ENCODE data around the gene CDK9.

The CDK9 gene

DNA sequence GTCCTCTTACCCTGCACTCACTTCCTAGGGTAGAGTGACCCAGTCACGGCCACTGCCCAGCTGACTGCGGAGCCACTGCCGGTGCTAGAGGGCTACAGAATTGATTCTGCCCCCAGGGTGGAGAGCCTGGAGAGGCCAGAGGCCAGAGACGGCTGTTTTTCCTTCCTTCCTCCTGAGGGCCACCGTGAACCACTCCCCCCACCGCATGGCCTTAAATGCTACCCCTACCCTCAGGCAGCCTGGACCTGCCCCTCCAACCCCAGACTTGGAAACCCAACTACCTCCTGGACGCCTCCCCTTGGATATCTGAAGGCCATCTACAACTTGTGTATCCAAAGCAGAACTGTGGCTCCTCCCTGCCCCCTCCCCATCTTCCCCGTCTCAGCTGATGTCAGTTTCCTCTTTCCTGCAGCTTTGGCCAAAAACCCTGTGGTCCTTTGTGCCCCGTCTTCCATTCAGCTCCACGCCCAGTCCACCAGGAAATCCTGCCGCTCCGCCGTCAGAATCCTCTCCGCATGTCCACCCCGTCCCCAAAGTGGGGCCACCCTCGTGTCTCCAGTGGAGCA, 23.6 kb upstream of the CDK9 start:
- no peak for DNase-seq

DNA sequence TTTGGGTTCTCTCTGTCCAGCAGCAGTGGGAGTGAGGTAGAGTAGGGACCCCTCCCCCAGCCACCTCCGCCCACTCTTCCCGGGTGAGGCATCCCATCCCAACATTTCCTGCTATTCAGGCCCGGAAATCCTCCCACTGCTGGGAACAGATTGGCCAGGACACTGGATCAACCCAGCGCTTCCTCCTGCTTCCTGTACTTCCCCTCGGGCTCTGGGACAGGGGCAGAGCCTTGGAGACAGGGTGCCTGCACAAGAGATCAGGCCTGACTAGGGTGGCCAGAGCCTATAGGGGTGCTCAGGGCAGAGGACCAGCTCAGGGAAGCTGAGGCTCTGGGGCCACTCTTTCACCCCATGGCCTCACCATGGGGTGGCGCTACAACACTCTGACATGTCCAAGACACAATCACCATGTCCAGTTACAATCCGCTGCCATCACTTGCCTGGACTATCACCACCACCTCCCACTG, 21.9 kb upstream of the CDK9 start:
- no peak for DNase-seq

DNA sequence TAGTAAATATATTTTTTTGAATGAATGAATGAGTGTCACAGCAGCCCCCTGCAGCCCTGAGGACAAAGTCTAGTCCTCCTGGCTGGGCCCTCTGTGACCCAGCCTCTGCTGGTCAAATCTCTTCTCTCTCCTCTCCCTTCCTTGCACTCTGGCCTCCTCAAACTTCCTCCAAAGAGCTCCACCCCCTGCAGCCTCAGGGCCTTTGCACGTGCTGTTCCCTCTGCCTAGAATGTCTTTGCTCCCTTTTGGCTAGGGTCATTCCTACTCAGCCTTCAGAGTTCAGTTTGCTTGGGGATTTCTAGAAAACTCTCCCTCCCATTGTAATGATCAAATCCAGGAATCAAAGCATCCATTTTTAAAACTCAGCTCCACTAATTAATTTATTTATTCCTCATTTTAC, 20.4 kb upstream of the CDK9 start:
- DNase-seq = no peak

DNA sequence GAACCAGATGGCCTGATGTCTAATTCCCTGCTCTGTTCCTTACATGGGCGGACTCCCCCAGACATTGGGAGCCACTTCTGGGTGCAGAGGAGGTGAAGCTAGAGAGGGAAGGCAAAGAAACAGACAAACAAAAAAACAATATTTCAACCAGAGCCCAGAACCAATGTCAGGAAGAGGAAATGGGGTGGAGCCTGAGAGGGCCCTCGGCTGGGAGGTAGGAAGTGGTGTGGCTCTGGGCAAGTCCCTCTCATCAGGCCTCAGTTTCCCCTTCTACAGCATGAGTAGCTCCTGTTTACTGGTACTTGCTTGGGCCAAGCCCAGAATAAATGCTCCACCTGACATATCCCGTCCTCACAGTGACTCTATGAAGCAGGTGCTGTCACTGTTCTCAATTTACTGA, 18.4 kb upstream of the CDK9 start:
- DNase-seq = peak; percentile 34

DNA sequence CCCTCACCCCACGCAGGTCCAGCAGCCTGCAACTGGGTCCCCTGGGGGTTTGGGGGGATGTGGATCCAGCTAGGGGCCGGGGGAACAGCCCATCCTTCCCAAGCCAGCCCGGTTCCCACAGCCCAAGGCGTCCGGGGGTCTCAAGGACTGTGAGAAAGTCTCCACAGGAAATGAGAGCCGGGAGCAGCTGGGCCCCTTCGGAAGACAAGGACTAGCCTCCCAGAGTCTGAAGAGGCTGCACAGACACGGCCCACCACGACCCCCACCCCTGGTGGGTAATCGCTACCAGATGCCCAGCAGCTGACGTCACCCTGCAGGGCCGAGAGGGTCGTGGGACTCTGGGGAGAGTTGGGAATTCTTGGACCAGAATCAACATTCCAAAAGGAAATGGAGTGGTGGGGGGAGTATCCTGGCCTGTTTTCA, 17.9 kb upstream of the CDK9 start:
- no peak for DNase-seq

DNA sequence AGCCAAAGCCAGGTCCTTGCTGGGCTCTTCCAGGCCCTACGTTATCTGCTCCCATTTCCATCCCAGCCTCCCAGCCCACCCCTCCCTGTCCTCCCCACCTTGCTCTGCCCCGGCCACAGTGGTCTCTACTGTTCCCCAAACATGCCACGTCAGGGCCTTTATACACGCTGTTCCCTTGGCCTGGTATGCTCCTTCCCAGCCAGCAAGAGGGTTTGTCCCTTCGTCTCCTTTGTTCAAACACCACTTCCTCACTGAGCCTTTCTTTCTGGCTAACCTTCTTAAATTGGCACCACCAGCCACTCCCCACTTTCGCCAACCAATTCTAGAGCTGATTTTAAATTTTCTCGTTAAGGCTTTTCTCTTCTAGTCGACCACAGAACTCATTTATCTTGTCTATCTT, 17.1 kb upstream of the CDK9 start:
- no peak for DNase-seq

DNA sequence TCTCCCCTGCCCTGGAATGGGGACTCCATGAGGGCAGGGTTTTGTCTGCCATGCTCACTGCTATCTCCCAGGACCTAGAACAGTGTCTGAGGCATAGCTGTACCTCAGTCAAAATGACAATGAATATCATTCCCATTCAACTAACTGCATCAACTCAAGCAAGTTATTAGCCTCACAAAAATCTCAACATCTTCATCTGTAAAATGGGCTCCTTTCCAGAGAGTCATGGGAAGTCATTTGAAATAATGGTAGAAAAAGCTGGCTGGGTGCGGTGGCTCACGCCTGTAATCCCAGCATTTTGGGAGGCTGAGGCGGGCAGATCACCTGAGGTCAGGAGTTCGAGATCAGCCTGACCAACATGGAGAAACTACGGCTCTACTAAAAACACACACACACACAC, 16.7 kb upstream of the CDK9 start:
- DNase-seq = no peak

DNA sequence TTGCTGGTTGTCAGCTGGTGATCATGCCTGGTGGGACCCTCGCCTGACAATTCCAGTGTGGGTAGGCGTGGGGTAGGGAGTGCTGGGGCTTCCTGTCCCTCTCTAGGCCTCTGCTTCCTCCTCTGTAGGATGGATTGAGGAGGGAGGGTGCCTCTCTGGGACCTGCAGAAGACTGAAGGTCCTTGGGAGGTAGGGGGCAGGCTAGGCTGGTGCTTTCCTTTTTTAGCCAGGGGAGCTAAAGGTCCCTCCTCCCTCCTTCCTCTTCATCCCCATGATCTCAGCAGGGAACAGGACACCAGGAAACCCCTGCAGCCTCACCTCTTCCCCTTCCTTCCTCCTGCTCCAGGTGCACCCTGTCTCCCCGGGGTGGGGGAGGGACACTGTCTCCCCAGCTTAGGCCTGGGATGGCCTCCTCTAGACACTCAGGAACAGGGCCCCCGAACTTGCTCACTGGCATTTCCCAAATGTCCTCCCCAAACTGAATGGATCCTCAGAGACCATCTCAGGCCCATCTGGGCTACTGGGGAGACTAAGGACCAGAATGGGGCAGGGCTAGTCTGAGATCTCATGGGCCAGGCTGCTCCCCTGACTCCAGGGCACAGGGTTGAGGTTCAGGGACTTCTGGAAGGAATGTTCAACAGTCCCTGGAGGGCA, 15.8 kb upstream of the CDK9 start:
- DNase-seq = no peak

DNA sequence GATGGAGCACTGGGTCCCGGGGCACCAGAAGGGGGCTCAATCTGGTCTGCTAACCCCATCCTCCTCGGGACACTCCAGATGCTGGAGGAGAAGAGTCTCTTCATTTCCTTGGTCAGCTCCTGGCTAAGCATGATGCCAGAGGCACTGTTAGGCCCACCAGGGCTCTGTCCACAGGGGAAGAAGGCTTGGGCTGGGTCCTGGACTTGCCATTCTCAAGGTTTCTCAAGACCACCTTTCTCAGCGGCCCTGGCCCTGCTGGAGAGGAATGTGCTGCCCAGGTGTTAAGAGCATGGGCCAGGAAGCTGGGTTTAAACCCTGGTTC, 15.3 kb upstream of the CDK9 start:
- no peak for DNase-seq

DNA sequence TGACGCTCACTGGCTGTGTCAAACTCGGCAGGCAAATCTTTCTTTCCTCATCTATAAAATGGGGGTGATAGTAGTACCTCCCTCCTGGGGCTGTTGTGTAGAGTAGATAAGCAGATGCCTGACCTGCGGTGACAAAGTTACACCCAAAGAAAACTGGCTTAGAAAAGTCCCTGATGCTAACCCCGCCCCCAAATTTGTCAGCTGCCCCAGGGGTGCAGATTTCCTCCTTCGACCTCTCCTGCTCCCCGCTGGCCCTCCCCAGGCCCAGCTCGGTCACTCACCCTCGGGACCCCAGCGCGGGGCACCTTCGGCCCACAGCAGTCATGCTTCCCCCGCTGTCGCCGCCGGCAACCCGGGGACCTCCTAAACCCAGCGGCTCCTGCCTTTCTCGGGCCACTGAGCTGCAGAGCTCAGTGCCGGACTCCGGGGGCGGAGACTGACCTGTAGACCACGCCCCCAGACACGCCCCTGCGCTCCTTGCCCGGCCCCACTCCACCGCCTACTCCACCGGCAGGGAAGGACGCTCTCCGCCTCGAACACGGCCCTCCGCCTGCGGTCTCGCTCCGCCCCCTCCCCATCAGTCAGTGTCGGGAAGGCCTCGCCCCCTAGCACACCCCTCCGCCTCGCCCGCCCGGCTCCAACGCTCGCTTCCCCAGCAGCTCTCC, 14.8 kb upstream of the CDK9 start:
- DNase-seq = peak; percentile 94

DNA sequence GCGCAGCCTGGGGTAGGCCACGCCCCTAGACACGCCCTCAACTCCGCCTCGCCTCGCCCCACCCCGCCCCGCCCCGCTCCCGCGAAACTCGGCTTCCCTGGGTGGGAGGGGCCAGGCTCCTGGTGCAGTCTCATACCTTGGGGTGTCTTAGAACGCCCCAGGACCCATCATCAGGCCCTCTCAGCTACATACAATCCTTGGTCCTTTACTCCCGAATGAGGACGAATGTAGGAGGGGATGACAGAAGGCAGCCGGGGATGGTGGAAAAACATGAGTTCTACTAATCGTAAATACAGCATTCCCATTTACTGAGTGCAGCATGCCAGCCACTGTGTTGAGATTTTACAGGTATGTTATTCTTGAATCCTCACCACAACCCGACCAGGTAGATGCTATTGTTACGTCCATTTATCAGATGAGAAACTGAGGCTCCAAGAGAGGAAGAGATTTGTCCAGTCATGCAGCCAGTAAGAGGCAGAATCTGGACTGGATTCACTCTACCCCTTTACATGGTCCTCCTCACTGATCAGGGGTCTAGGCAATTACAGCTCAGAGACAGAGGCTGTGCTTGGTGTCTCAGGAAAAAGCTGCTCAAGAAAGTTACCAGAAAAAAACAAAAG, 14.2 kb upstream of the CDK9 start:
- DNase-seq = no peak

DNA sequence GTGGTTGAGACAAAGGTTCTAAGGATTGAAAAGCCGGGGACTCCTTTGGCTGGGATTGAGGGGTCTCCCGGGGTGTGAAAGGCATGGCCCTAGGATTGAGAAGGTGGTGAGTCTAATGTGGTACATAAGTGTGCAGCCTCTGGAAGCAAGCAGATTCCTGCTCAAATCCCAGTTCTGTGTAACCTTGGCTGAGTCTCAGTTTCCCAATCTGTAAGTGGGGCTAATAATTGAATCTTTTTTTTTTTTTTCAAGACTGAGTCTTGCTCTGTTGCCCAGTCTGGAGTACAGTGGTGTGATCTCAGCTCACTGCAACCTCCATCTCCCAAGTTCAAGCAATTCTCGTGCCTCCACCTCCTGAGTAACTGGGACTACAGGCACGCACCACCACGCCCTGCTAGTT, 13.2 kb upstream of the CDK9 start:
- no peak for DNase-seq

DNA sequence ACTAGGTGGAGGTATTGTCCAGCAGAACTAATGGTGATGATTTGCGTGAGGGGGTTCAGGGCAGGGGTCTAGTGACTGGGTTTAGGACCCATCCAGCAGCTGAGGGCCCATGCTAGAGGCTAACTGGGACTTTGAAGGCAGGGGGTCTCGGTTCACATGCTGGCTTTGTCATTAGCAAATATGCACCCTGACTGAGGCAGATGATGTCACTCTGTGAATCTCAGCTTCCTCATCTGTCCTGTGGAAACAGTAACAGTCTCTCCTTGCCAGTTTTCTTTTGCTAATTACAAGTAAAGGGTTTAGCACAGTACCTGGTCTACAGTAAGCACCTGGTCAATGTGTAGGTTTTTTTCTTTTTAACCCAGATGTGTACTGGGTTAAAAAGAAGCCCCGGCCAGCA, 12.6 kb upstream of the CDK9 start:
- no peak for DNase-seq

DNA sequence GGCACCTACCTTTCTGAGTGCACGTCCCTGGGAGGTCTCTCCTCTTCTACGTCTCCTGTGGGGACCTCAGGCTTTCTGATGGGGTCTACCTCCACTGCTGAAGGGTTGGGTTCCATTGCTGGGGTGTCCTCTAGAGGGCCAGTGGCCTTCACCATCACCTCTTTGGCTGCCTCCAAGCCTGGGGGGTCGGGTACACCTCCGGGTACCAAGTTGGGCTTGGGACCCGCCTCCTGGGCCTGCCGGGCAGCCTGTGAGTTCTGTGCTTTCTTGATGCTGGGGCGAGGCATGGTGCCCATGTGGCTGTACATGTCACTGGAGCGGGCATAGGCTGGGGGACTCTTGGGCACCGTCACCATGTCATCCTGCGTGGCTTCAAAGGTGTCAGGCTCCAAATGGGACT, 11.9 kb upstream of the CDK9 start:
- DNase-seq = no peak

DNA sequence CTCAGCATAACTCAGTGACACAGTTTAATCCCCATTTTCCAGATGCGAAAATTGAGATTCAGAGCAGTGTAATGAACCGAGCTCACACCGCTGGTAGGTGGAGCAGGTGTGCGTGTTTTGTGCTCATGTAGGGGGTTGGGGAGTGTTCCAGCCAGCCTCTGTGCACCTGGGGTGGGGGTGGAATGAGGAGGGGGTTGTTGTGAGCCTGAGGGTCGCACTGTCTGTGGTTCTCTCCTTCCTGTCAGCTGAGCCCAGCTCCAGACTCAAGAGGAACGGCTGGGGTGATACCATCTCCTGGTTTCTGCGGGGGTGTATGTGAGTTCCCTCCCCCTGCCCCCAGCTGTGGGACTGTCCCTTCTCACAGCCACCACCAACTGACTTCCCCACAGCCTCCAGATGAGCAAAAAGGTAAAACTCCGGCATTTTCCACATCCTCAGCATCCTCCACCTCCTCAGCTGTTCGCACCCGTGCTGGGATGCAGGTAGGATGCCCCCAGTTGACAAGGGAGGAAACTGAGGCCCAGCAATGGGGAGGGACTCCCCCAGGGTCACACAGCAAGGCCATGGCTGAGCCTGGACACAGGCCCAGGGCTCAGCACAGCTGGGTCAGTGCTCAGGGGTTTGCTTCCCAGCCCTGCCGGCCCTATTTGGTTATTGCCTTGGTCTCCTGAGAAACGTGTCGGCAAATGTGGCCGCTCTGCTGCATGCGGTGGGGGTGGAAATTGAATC, 9.5 kb upstream of the CDK9 start:
- peak; percentile 77 for DNase-seq

DNA sequence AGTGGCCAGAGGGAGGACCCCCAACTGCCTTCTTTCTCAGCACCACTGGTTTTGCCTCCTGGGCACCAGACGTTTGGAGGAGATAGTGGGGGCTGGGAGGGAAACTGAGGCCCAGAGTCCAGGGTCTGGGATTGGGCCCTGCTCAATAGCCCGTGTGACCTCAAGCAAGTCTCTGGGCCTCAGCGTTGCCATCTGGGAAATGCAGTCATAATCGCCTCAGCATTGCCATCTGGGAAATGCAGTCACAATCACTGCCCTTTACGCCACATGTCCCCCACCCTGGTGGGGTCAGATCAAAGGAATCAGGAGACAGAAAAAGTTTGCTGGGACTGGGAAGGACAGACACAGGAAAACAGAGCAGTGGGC, 8.9 kb upstream of the CDK9 start:
- DNase-seq = no peak

DNA sequence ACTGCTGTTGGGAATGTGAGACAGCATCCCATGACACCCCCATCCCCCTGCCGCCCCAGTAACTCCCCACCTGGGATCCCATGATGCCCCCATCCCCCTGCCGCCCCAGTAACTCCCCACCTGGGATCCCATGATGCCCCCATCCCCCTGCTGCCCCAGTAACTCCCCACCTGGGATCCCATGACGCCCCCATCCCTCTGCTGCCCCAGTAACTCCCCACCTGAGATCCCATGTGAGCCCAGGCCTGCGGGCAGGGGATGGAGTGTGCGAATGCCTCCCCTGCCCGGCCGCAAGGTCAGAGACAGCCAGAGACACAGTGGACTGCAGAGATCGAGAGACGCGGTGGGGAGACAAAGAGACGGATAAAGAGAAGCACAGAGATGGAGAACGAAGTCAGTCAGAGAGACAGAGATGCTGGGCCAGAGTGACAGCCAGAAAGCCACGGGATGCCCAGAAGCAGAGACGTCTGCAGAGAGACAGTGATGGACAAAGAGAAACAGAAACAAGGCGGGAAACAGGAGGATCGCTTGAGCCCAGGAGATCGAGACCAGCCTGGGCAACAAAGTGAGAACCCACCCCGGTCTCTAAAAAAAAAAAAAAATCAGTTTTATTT, 8.4 kb upstream of the CDK9 start:
- peak; percentile 17 for DNase-seq

DNA sequence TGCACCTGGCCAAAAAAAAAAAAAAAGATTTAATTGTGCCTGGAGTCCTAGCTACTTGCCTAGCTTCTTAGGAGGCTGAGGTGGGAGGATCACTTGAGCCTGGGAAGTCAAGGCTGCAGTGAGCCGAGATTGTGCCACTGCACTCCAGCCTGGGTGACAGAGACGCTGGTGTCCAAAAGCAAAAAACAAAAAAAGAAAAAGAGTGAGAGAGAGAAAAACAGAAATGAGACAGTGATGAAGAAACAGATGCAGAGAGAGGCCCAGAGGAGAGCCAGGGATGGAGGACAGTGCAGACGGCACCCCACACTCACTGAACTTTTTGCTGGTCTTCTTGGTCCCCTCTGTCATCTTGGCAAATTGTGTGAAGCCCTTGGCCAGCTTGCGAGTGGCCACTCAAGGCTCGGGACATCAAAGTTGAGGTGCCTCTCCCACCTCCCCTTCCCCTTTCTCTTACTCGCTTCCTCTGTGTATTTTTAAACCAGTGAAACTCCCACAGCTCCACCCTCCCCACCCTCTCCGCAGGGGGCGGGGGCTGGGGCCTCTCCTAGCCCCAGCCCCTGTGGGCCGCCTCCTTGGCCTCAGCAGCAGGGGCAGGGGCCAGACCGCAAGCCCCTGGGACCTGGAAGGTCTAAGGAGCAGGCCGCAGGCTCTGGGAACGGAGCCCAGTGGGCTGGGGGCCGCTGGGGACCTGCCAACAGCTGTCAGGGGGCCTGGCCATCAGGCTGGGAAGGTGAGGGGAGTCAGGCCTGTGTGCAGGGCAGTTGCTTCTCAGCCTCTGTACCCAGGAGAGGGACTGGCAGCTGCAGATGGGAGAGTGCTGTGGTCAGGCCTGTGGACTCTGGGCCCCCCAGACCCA, 7.3 kb upstream of the CDK9 start, which contains the start of gene SH2D3C:
TSS of gene SH2D3C (minus strand) at position 387 of the 856 bp plus-strand sequence. CDS start at position 348, 39 bp downstream.
- DNase-seq = peak; percentile 30

DNA sequence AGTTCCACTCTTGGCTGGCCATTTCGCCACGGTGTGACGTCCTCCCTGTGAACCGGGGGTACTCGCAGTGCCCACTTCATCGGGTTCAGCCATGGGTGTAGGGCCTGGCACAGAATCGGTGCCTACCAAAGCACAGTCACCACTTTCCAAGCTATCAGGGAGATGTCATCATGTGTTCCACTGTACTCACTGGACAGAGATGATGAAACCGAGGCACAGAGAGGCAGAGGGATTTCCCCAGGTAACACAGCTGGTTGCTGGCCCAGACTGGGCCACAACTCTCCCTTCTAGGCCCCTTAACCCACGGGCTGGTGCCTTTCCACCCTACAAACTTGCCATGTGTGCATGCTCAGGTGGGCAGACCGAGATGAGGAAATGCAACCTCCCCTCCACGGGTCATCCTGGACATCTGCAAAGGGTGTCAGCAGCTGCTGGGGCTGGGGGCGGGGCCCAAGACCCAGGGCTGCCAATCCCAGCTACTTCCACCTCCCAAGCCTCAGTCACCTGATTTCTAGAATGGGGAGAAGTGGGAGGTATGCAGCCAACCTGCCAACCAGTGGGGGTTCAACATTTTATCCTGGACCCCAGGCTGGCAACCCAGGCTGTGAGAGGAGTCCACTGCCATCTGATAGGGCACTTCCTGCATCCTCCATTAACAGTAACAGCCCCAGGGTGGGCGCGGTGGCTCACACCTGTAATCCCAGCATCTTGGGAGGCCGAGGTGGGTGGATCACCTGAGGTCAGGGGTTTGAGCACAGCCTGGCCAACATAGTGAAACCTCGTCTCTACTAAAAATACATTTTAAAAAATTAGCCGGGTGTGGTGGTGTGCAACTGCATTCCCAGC, 6.5 kb upstream of the CDK9 start:
- DNase-seq = peak; percentile 42

DNA sequence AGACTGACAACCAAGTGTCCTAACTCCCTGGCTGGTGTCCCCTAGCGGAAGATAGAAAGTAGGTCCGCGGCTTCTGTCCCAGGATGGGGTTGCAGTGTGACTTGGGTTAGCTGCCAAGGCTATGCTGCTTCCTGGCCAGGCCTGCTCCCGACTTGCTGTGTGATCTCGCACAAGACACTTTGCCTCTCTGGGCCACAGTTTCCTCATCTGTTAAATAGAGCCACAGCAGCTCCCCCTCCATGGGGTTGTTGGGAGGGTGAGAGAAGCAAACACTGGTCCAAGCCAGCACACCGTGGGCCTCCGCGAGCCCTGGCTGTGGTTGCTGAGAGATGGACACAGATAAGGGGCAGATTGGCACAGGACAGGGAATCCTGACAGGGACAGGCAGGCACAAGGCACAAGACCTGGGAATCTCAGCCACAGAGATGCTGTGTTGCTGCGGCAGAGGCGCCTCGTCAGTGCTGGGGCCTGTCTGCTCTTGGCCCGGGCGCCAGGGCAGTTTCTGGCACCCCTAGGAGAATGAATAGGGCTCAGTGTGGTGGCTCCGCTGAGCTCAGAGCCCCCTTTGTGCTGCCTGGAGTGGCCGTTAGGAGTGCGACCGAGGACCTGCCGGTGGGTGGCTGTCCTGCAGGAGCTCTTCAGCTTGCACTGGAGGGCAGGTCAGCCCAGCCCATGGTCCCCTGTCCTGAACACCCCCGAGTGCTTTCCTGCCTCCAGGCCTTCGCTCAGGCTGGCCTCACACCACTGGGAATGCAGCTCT, 5.5 kb upstream of the CDK9 start:
- no peak for DNase-seq
